Neural progenitor cell (in vitro differentiated cells): Measurements from ENCODE around the gene EHD4. TPM values are rescaled to one million over a fixed set of nuclear protein-coding genes. Genes with fewer than 3 reads are reported as not detected.

ENCODE experiments used
- DNase-seq: peaks from one replicate; pipeline ENCODE4 v3.0.0-alpha.2; 2016; ENCODE audit warnings: low spot score
- H2AFZ ChIP-seq: fragments of 200-600 bp; sonication (generic); replicated peaks from 2 replicates; pipeline ENCODE4 v1.6.1; 2016; ENCODE audit warnings: antibody characterized with exemption
- H3F3A ChIP-seq: fragments of 200-600 bp; sonication (generic); 2 replicates; pipeline ENCODE4 v1.6.1; 2016; ENCODE audit warnings: antibody characterized with exemption, low read depth
- H3K27ac ChIP-seq: fragments of 200-600 bp; sonication (generic); 2 replicates; pipeline ENCODE4 v1.5.1; 2016; ENCODE audit warnings: mild to moderate bottlenecking
- H3K27me3 ChIP-seq: fragments of 200-600 bp; sonication (generic); 2 replicates; pipeline ENCODE4 v1.6.1; 2016; ENCODE audit warnings: mild to moderate bottlenecking, moderate library complexity
- H3K36me3 ChIP-seq: fragments of 200-600 bp; sonication (generic); 2 replicates; pipeline ENCODE4 v1.5.1; 2016
- H3K4me1 ChIP-seq: fragments of 200-600 bp; sonication (generic); 2 replicates; pipeline ENCODE4 v1.6.1; 2016; ENCODE audit warnings: mixed run types
- H3K4me2 ChIP-seq: fragments of 200-600 bp; sonication (generic); 2 replicates; pipeline ENCODE4 v1.6.1; 2016
- H3K4me3 ChIP-seq: fragments of 200-600 bp; sonication (generic); 2 replicates; pipeline ENCODE4 v1.5.1; 2016
- H3K79me2 ChIP-seq: fragments of 200-600 bp; sonication (generic); 2 replicates; pipeline ENCODE4 v1.6.1; 2016; ENCODE audit warnings: low read depth
- H3K9ac ChIP-seq: fragments of 200-600 bp; sonication (generic); 2 replicates; pipeline ENCODE4 v1.6.1; 2016
- H3K9me3 ChIP-seq: fragments of 200-600 bp; sonication (generic); 2 replicates; pipeline ENCODE4 v1.5.1; 2016; ENCODE audit warnings: low read depth
- H4K20me1 ChIP-seq: fragments of 200-600 bp; sonication (generic); 2 replicates; pipeline ENCODE4 v1.6.1; 2016; ENCODE audit warnings: low read depth
- H3K27ac Mint-ChIP-seq: 3 replicates; pipeline ENCODE4 v1.8.0; 2021; ENCODE audit warnings: mixed read lengths
- H3K27me3 Mint-ChIP-seq: 2 replicates; pipeline ENCODE4 v1.8.0; 2022; ENCODE audit warnings: low read depth, mild to moderate bottlenecking, inconsistent platforms, moderate library complexity, mixed read lengths; ENCODE audit not compliant: insufficient read depth
- H3K36me3 Mint-ChIP-seq: 3 replicates; pipeline ENCODE4 v1.8.0; 2021; ENCODE audit warnings: mixed read lengths
- H3K4me1 Mint-ChIP-seq: 3 replicates; pipeline ENCODE4 v1.8.0; 2021; ENCODE audit warnings: mixed read lengths
- H3K4me3 Mint-ChIP-seq: 3 replicates; pipeline ENCODE4 v1.8.0; 2021; ENCODE audit warnings: mild to moderate bottlenecking, moderate library complexity, mixed read lengths
- H3K9me3 Mint-ChIP-seq: 3 replicates; pipeline ENCODE4 v1.8.0; 2020; ENCODE audit warnings: mixed read lengths
- EZH2 ChIP-seq: fragments of 200-600 bp; sonication (generic); IDR thresholded peaks from 2 replicates; pipeline ENCODE4 v1.6.1; 2017; ENCODE audit warnings: antibody characterized with exemption, mild to moderate bottlenecking, moderate library complexity
- EZH2phosphoT487 ChIP-seq: fragments of 200-600 bp; sonication (generic); IDR thresholded peaks from 2 replicates; pipeline ENCODE4 v1.6.1; 2017; ENCODE audit warnings: antibody characterized with exemption
- total RNA-seq: library from RNA; depleted of rRNA; stranded (reverse); fragments of >200 nt; gene quantifications from 2 replicates; pipeline ENCODE4 v1.2.3, GENCODE V29; 2015; ENCODE audit warnings: low replicate concordance
- TF ChIP-seq, protein P1 (sequence below): fragments of 200-600 bp; sonication (generic); IDR thresholded peaks from 2 replicates; pipeline ENCODE4 v1.5.1; 2017; ENCODE audit warnings: antibody characterized with exemption, mild to moderate bottlenecking

Gene EHD4
- total RNA-seq, 1 donor from 2014 or later, result 6.9 TPM

DNA sequence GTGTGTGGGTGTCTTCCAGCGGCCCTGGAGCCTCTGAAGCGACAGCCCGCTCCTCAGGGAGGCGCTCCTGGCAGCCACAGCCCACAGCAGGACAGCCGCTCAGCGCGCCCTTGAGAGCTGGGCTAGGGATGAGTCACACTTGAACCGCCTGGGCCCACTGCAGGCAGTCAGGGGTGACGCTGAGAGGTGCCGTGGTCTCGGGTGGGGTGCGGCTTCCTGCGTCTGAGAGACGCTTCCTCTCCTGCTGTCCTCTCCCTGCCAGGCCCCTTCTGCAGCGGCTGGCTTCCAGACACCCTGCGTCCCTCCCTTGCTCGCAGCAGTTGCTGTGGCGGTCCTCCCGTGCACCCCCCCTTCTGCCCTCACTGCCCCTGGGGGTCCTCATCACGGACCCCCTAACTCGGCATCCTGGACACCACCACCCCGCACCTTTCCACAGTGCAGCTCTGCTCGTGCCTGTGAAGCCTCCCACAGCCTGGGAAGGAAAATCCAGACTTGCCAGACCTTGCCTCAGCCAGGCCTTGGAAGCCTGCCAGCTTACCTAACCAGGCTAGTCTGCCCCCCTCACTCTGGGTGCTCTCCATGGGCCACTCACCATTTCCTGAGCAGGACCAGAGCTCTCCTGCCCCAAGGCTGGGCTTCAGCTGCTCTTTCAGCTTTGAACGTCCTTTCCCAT is 77.4 kb downstream of the EHD4 start:
- H3K27ac Mint-ChIP-seq, result peak overlapping the region; percentile 53
- H3K36me3 Mint-ChIP-seq, result no peaks in the 10 kb centered on the region
- Histone ChIP-seq H3K79me2 (no peaks in the 10 kb centered on the region), H3K36me3 (no peaks in the 10 kb centered on the region), H3F3A (peaks cover 12% of the 10 kb centered on the region), H3K9me3 (no peaks in the 10 kb centered on the region), H3K27ac (no peak overlapping the region), H3K27me3 (no peaks in the 10 kb centered on the region), H3K4me3 (no peak overlapping the region), H3K4me2 (no peak overlapping the region), H3K9ac (no peak overlapping the region), H2AFZ (no peak overlapping the region), H4K20me1 (no peaks in the 10 kb centered on the region), H3K4me1 (peaks cover 18% of the 10 kb centered on the region)
- peaks cover 22% of the 10 kb centered on the region for H3K4me1 Mint-ChIP-seq
- no peaks in the 10 kb centered on the region for H3K9me3 Mint-ChIP-seq
- TF ChIP-seq, protein P1, sequence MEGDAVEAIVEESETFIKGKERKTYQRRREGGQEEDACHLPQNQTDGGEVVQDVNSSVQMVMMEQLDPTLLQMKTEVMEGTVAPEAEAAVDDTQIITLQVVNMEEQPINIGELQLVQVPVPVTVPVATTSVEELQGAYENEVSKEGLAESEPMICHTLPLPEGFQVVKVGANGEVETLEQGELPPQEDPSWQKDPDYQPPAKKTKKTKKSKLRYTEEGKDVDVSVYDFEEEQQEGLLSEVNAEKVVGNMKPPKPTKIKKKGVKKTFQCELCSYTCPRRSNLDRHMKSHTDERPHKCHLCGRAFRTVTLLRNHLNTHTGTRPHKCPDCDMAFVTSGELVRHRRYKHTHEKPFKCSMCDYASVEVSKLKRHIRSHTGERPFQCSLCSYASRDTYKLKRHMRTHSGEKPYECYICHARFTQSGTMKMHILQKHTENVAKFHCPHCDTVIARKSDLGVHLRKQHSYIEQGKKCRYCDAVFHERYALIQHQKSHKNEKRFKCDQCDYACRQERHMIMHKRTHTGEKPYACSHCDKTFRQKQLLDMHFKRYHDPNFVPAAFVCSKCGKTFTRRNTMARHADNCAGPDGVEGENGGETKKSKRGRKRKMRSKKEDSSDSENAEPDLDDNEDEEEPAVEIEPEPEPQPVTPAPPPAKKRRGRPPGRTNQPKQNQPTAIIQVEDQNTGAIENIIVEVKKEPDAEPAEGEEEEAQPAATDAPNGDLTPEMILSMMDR, result no peak
- no peak for TF ChIP-seq EZH2
- TF ChIP-seq EZH2phosphoT487, result no peak
- no peak overlapping the region for H3K4me3 Mint-ChIP-seq
- DNase-seq, result no peak
- peaks cover 5% of the 10 kb centered on the region for H3K27me3 Mint-ChIP-seq

DNA sequence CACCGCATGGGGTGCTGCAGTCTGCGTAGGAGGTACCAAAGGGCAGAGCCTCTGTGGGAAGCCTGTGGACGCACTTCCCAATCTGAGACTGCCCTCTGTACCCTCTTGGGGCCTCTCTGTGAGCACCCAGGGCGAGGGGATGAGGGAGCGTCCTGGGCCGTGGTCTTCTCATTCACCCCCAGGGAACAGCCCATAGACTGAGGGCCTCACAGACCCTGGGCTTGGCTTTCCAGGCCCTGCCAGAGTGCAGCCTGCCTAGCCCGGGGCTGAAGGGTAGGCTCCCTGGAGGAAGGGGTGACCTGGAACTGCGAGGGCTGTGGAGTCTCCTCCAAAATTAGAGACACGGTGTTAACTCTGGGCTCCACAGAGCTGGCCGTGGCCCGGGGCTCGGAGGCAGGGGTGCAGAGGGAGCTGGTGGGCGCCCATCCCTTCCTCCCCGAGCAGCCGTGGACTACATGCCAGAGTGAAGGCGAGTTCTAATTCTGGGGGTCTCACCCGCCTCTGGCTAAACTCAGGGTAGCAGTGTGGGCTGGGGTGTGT is 78.0 kb downstream of the EHD4 start:
- H3K27ac ChIP-seq, result no peak overlapping the region
- no peak overlapping the region for H3K9ac ChIP-seq
- no peak overlapping the region for H3K4me3 ChIP-seq
- no peaks in the 10 kb centered on the region for H4K20me1 ChIP-seq
- no peak for DNase-seq
- TF ChIP-seq EZH2 (no peak), EZH2phosphoT487 (no peak)
- TF ChIP-seq, protein P1, result no peak
- H3K4me1 ChIP-seq, result peaks cover 18% of the 10 kb centered on the region
- H3K27me3 ChIP-seq, result no peaks in the 10 kb centered on the region
- H3K79me2 ChIP-seq, result no peaks in the 10 kb centered on the region
- peaks cover 12% of the 10 kb centered on the region for H3F3A ChIP-seq
- H3K4me2 ChIP-seq, result no peak overlapping the region
- Mint-ChIP-seq H3K4me1 (peaks cover 22% of the 10 kb centered on the region), H3K27me3 (peaks cover 5% of the 10 kb centered on the region), H3K4me3 (no peak overlapping the region), H3K27ac (no peak overlapping the region), H3K9me3 (no peaks in the 10 kb centered on the region), H3K36me3 (no peaks in the 10 kb centered on the region)
- no peaks in the 10 kb centered on the region for H3K9me3 ChIP-seq
- H3K36me3 ChIP-seq, result no peaks in the 10 kb centered on the region
- no peak overlapping the region for H2AFZ ChIP-seq

DNA sequence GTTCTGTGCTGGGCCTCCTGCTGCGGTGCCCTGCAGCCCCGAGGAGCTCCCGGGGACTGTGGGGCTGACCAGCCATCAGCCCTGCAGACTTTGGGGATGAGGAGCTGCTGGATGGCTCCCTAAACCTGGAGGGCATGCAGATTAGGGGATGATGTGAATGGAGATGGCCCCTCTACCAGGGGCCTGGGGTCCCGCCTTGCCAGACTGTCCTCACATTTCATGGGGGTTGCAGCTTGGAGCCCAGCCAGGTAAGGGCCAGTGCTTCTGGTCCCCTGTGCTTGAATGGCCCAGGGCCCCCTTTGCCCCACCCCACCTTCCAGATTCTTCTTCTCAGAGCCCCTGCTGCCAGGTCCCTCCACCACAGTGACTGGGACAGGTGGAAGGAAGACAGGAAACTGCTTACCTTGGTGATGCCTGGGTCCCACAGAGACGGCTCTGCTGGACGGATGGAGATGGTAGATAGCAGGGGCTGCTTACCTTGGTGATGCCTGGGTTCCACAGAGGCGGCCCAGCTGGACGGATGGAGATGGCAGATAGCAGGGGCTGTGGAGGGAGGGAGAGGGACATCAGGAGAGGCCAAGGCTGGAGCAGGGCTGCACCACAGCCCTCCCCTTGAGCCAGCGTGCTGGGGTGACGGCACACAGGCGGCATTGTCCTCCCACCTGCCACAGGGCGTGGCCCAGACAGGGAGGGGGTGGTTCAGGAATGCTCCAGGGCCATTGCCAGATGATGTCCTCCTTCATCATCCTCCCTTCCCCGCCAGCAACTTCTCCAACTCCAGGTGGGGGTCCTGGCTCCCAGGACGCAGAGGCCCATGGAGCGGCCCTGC is 78.7 kb downstream of the EHD4 start, which contains the start of gene SPTBN5:
TSS of gene SPTBN5 (minus strand) at position 632 of the 829 bp plus-strand sequence. CDS start at position 76, 556 bp downstream.
- no peak within 1 kb of the TSS for H3K4me3 Mint-ChIP-seq
- H4K20me1 ChIP-seq, result no peaks in the 10 kb centered on the region
- H3K79me2 ChIP-seq, result no peaks in the 10 kb centered on the region
- H3K4me1 ChIP-seq, result peaks cover 18% of the 10 kb centered on the region
- no peak within 1 kb of the TSS for H3K4me2 ChIP-seq
- no peak within 1 kb of the TSS for H3K9ac ChIP-seq
- no peak within 1 kb of the TSS for H2AFZ ChIP-seq
- H3K36me3 ChIP-seq, result no peaks in the 10 kb centered on the region
- H3K9me3 ChIP-seq, result no peaks in the 10 kb centered on the region
- H3K27ac Mint-ChIP-seq, result no peak within 1 kb of the TSS
- H3K27ac ChIP-seq, result no peak within 1 kb of the TSS
- no peak within 1 kb of the TSS for H3K4me3 ChIP-seq
- no peaks in the 10 kb centered on the region for H3K27me3 ChIP-seq
- peaks cover 22% of the 10 kb centered on the region for H3K4me1 Mint-ChIP-seq
- H3K9me3 Mint-ChIP-seq, result no peaks in the 10 kb centered on the region
- TF ChIP-seq EZH2phosphoT487, result no peak
- no peak for TF ChIP-seq EZH2
- TF ChIP-seq, protein P1, result no peak
- H3F3A ChIP-seq, result peaks cover 12% of the 10 kb centered on the region
- peaks cover 7% of the 10 kb centered on the region for H3K27me3 Mint-ChIP-seq
- DNase-seq, result no peak
- no peaks in the 10 kb centered on the region for H3K36me3 Mint-ChIP-seq
